Testis (tissue), 3 donors: ENCODE data around the gene NDUFB3. TPM values are rescaled to one million over a fixed set of nuclear protein-coding genes. Genes with fewer than 3 reads are reported as not detected.

ENCODE experiments used
- DNase-seq: peaks from one replicate; pipeline ENCODE4 v3.0.0-alpha.2; 2019
- H3K27ac ChIP-seq, 2 donors: fragments of 200-600 bp; sonication (generic); one replicate each; pipeline ENCODE4 v1.5.1; 2019
- H3K27me3 ChIP-seq: fragments of 200-600 bp; sonication (generic); one replicate; pipeline ENCODE4 v1.5.1; 2019
- H3K36me3 ChIP-seq: fragments of 200-600 bp; sonication (generic); one replicate; pipeline ENCODE4 v1.5.1; 2017; ENCODE audit warnings: low read depth; ENCODE audit errors: missing control alignments
- H3K4me1 ChIP-seq: fragments of 200-600 bp; sonication (generic); one replicate; pipeline ENCODE4 v1.5.1; 2019
- H3K4me3 ChIP-seq, 2 donors: fragments of 200-600 bp; sonication (generic); one replicate each; pipeline ENCODE4 v1.5.1; 2017 to 2019
- H3K9me3 ChIP-seq: fragments of 200-600 bp; sonication (generic); one replicate; pipeline ENCODE4 v1.5.1; 2017
- CTCF ChIP-seq, 3 experiments: fragments of 450-650 bp in 2 of 3; fragments of 200-600 bp in 1 of 3; sonication (generic) in 1 of 3; IDR thresholded peaks; one replicate each; pipeline ENCODE4 v1.5.1; 2016 to 2019; ENCODE audit warnings: antibody characterized with exemption in 3 of 3, mild to moderate bottlenecking in 2 of 3, moderate library complexity in 1 of 3
- POLR2A ChIP-seq: fragments of 450-650 bp; IDR thresholded peaks from one replicate; pipeline ENCODE4 v1.6.1; 2017; ENCODE audit warnings: antibody characterized with exemption, mild to moderate bottlenecking, moderate library complexity
- WGBS, 2 donors: methylation state at CpG; one replicate each; pipeline ENCODE4 v1.1.5; 2018; 5-methylcytosine and 5-hydroxymethylcytosine counted together
- intact Hi-C: fragments of 100-400 bp; cut with DNase I; formaldehyde crosslinking; loops from one replicate; pipeline ENCODE4 v1.15.1; 2023; ENCODE audit warnings: low total_unique reads
- polyA plus RNA-seq: library from polyadenylated mRNA; stranded (reverse); fragments of 350-450 nt; fragmentation: Illumina TruSeq; extraction: RNeasy Lipid Tissue Mini Kit (QIAGEN cat#74804); gene quantifications from one replicate; pipeline ENCODE4 v1.2.3, GENCODE V29; 2014; ENCODE audit warnings: low read depth, low replicate concordance; ENCODE audit not compliant: insufficient read depth
- total RNA-seq, 2 donors: library from RNA; depleted of rRNA; stranded (reverse); fragments of >200 nt; gene quantifications; one replicate each; pipeline ENCODE4 v1.2.3, GENCODE V29; 2016

The NDUFB3 gene
- total and polyA plus RNA-seq, 3 donors from 2014 or later = 46.8 to 129 (median 56.2) TPM

DNA sequence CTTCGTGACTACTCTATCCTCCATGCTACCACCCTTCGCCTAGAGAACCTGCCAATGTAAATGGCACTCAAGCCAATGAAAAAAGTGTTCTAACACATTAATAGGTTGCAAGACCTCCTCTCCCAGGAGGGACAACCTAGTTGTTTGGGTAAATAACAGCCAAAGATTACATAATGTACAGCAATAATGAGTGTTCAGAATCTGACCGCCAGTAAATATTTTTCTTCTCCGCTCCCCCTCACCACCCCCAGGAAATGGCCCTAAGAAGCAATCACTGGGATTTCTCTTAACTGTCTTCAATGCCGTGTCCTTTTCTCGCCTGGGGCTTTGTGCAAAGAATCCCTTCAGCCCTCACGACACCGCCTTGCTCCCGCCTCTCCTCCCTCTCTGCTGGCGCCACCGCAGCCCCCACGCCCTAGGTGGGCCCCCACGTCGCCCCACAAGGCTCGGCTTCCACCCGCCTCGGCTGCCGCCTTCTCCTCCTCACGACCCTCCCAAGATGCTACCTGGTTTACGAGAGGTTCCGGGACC lies 788 bp upstream of the NDUFB3 start:
- Histone ChIP-seq H3K4me3 (peak overlapping the region; percentile 88 to 95), H3K36me3 (no peaks in the 10 kb centered on the region), H3K9me3 (no peaks in the 10 kb centered on the region), H3K4me1 (peaks cover 13% of the 10 kb centered on the region), H3K27me3 (no peaks in the 10 kb centered on the region), H3K27ac (peak overlapping the region; percentile 80 to 92)
- 0% methylated on average over 11 to 21 of the region's 21 CpGs for WGBS, 2 donors
- no peak for DNase-seq
- intact Hi-C loops = no loop called here
- TF ChIP-seq POLR2A (no peak), CTCF (IDR thresholded peaks at IDR 0.05) (no peak)

DNA sequence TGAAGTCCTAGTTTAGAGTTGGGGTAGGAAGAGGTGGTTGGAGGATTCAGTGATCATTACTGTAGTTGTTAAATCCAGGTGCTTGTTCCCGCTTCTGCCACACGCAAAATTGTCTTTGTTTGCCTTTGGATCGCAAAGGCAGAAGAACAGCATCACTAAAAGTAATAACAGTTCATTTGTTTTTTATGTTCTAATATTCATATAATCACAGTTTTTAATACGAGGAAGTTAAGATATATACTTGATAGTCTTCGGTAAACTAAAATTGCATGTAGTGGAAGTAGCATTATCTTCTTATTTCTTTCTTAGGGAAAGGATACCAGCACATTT lies 365 bp downstream of the NDUFB3 start:
- peak overlapping the region; percentile 88 to 95 for H3K4me3 ChIP-seq
- peak overlapping the region; percentile 80 to 92 for H3K27ac ChIP-seq
- H3K9me3 ChIP-seq = no peaks in the 10 kb centered on the region
- no peaks in the 10 kb centered on the region for H3K27me3 ChIP-seq
- WGBS, 2 donors = 0 to 1% methylated on average over 5 of the region's 5 CpGs
- H3K4me1 ChIP-seq = peaks cover 13% of the 10 kb centered on the region
- intact Hi-C loops = no loop called here
- no peak for DNase-seq
- no peak for TF ChIP-seq POLR2A
- TF ChIP-seq CTCF (IDR thresholded peaks at IDR 0.05) = no peak
- H3K36me3 ChIP-seq = no peaks in the 10 kb centered on the region

GRCh38 chr2:201073071-201073470 lies 1.3 kb downstream of the NDUFB3 start:
- no peaks in the 10 kb centered on the region for H3K27me3 ChIP-seq
- DNase-seq = no peak
- peaks cover 13% of the 10 kb centered on the region for H3K4me1 ChIP-seq
- intact Hi-C loops = no loop called here
- no peak overlapping the region for H3K27ac ChIP-seq
- H3K36me3 ChIP-seq = no peaks in the 10 kb centered on the region
- no peak overlapping the region for H3K4me3 ChIP-seq
- H3K9me3 ChIP-seq = no peaks in the 10 kb centered on the region
- WGBS, 2 donors = 52 to 80% methylated on average over 1 of the region's 1 CpG
- no peak for TF ChIP-seq CTCF (IDR thresholded peaks at IDR 0.05)
- TF ChIP-seq POLR2A = no peak

GRCh38 chr2:201074996-201075395 lies 3.2 kb downstream of the NDUFB3 start:
- H3K4me3 ChIP-seq = no peak overlapping the region
- 90 to 94% methylated on average over 7 of the region's 7 CpGs for WGBS, 2 donors
- intact Hi-C loops = loop anchor here (5.0 kb wide), 1 partner anchor 37 kb away; no protein-coding TSS in a partner anchor
- no peak for TF ChIP-seq POLR2A
- no peak for TF ChIP-seq CTCF (IDR thresholded peaks at IDR 0.05)
- no peak overlapping the region for H3K27ac ChIP-seq
- no peaks in the 10 kb centered on the region for H3K9me3 ChIP-seq
- H3K4me1 ChIP-seq = peaks cover 13% of the 10 kb centered on the region
- DNase-seq = no peak
- H3K36me3 ChIP-seq = no peaks in the 10 kb centered on the region
- no peaks in the 10 kb centered on the region for H3K27me3 ChIP-seq

DNA sequence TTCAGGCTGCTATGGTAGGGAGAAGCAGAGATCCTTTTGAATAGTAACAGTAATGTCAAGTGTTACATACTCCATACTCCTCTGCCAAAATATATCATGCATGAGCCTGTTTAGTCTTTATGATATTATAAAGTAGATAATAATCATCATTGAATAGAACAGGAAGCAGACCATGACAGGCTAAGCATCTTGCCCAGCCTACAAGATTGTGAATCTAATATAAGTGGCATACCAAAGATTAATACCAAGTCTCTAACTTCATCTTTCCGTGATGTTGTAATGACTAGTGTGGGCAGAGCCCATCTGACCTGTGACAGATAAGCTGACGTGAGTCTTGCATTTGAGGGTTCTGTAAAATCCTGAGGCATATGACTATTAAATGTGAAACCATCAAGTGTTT lies 13.1 kb downstream of the NDUFB3 start:
- no peaks in the 10 kb centered on the region for H3K9me3 ChIP-seq
- no peak overlapping the region for H3K27ac ChIP-seq
- H3K36me3 ChIP-seq = no peaks in the 10 kb centered on the region
- no peaks in the 10 kb centered on the region for H3K27me3 ChIP-seq
- no peaks in the 10 kb centered on the region for H3K4me1 ChIP-seq
- H3K4me3 ChIP-seq = no peak overlapping the region
- intact Hi-C loops = no loop called here
- DNase-seq = no peak
- 69 to 74% methylated on average over 2 of the region's 2 CpGs for WGBS, 2 donors
- TF ChIP-seq POLR2A (no peak), CTCF (IDR thresholded peaks at IDR 0.05) (no peak)
